EH (cell line): ENCODE results near the gene DSCAML1.

Experiments
- DNase-seq: peaks from one replicate; pipeline ENCODE4 v3.0.0-alpha.2; 2015; ENCODE audit warnings: low read depth

The DSCAML1 gene

GRCh38 chr11:117724104-117724503 lies 72.9 kb downstream of the DSCAML1 start:
- no peak for DNase-seq

GRCh38 chr11:117723277-117724024 lies 73.6 kb downstream of the DSCAML1 start:
- no peak for DNase-seq

DNA sequence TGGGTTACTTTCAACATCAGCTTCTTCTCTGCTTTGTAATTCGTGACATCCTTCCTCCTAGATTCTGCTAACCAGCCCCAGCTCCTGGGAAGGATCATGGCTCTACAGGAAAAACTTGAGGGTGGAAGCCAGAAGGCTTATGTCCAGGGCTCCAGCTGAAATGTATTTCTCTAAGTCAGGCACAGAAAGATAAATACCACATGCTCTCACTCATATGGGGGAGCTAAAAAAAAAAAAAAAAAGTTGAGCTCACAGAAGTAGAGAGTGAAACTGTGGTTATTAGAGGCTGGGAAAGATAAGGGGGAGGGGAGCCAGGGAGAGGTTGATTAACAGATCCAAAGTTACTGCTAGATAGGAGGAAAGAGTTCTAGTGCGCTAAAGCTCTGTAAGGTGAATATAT lies 74.9 kb downstream of the DSCAML1 start:
- DNase-seq: no peak

DNA sequence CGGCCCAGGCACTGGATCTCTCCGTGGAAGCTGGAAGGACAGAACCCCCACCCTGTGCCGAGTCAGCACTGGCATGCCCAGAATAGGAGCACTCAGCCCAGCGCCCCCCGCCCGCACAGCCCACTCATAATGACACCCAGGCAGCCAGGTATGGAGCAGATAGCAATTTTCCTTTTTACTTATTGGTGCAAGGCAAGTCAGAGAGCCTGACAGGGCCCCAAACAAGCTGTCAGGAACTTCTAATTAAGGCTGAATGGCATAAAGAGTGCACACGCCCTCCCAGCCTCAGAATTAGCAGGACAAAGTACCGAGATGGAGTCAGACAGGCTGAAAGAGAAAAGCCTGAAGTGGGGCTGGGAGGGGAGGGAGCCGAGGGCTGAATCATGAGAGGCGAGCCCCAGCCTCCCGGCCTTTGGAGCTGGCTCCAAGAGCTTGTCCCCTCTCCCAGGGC lies 76.9 kb downstream of the DSCAML1 start:
- DNase-seq: no peak

- no peak for DNase-seq
Observed at GRCh38 chr11:117719480-117719879, 77.5 kb downstream of the DSCAML1 start.

GRCh38 chr11:117717485-117718314 lies 79.3 kb downstream of the DSCAML1 start:
- DNase-seq: no peak

- DNase-seq: no peak
Observed at GRCh38 chr11:117716521-117717440, 80.2 kb downstream of the DSCAML1 start.

GRCh38 chr11:117715801-117716200 lies 81.2 kb downstream of the DSCAML1 start:
- DNase-seq: no peak

DNA sequence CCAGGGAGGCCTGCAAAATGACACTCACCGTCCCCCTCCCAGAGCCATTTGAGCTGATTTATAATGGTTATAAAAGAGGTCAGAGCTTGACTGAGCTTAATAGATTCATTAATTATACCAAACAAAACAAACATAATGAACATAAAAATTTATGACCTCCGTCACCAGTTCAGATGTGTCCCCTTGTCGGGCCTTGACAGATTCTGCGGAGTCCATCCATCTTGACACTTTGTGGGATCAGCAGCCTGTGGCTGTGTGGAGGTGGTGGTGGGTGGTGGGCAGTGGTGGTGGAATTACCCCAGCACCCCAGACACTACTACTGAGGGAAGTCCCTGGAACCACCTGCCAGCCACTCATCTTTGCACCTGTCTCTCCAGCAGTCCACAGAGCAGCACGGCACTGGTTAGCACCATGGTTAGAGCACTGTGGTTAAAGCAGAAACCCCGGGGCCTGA lies 83.5 kb downstream of the DSCAML1 start:
- no peak for DNase-seq

DNA sequence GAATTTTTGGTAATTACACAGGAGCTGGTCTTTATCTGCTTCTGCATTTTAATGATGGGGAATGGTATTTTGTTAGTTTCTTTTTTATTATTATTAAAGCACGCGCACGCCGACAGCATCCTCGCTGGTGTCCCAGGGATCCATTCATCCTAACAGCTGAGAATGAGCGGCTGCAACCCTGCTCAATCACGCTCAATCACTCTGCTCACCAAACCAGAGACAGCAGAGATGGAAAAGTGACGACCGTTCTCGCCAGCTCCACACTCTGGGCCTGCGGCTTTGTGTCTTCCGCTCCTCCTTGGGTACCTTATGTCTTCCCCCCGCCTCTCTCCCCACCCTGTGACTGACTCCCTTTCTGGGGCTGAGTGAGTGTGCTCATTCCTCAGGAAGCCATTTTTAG lies 84.5 kb downstream of the DSCAML1 start:
- no peak for DNase-seq

DNA sequence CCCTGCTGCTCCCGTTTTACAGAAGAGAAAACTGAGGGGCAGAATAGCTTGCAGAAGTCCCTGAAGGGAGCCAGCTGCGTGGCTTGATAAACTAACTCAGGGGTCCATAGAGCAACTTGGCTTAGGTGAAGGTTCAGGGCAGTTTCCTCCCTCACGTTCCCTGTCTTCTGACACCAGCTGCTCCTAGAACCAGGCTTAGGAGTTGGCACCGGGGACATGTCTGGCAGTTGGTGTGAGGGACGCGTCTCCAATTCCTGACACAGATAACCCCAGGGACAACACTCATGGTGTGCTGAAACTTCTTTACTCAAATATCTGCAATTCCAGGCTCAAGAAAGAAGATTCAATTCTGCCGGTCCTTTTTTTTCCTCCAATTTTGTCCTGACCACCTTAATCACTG lies 85.7 kb downstream of the DSCAML1 start:
- DNase-seq: no peak

DNA sequence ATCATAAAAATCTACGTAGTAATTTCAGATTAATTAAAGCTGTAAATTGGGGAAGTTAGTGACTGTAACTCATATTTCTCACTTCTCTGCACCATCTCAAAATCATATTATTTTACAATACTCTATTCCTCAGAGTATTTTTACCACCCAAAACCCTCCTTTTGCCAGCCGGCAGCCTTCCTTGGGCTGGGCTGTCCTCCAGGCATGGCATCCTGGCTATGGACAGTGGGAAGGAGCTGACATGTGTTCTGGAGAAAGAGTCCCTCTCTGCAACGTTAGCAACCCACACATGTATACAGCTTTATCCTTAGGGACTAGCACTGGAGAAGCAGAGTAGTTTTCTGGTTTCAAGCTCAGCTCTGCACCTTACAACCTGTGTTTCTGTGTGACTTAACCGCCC lies 86.8 kb downstream of the DSCAML1 start:
- DNase-seq: no peak

GRCh38 chr11:117706322-117706814 lies 90.6 kb downstream of the DSCAML1 start:
- DNase-seq: no peak

- DNase-seq: no peak
Observed at GRCh38 chr11:117705866-117706265, 91.2 kb downstream of the DSCAML1 start.

DNA sequence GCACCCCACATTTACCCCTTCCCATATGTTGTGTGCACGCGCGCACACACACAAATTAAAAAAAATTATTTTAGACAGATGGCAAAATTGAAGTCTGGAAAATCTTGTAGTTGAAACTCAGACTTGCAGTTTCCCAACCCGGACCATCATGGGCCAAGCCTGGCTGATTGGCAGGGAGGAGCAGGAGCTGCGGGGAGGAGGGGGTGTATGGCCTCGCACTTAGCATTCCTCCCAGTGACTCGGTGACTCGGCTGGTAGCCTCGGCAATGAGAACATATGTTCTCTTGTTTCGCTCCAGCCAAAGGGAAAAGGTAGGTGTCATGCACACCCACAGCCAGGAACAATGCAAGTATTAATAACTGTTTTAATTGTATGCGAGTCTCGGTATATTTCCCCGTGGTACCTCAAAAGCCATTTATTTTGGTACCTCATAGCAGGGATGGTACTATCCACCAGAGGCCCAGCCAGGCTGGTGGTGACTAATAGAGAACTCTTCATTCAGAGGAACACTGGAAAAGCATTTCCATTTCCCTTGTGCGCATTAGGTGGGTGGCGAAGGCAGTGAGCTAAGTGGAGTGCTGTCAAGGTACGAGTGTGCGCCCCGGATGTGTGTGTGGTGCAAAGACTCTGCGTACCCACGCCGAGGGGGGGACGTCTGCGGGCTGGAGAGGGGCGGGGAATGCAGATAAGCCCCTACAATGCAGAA lies 92.5 kb downstream of the DSCAML1 start:
- DNase-seq: no peak

DNA sequence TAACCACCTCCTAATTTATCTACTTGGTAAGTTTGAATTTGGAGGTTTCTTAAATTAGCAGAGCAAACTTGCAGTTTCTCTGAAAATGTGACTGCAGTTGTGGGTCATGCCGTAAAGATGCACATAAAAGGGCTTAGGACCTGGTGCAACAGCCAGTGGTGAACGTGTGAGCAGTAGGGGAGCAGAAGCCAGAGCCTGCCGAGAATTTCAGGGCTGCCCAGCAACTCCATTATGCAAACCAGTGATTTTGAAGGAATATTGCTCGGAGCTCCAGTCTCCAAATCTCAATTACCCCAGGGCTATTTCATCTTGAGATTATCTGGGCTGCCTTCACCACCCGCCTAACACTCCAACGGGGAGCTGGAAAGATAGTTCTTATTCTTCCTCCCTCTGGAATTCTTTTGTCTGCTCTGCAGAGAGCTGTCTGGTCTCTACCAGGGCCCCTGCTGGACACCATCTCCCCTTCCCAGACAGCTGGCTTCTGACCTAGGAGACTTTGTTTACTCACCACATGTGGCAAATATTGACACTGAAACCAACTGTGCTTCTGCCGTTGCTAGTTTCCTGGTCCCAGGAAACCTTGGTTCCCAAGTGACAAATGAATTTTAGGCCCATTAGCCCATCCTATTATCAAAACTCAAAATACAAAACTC lies 93.9 kb downstream of the DSCAML1 start:
- no peak for DNase-seq

DNA sequence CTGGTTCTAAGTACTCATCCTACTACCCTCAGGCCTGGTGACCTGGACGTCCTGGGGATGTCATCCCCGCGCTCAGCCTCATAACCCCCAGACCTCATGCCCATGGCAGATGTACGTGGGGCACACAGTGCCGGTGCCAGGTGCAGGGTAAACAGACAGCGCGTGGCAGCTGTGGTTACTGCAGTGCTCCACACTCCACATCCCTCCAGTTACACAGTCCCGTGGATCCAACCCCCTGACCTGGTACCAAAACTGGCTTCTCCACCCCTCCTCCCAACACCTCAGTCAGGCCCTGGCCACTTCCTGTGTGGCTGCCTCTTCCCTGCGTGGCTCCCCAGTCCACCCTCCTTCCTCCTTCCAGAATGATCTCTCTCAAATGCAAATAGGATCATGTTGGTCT lies 95.2 kb downstream of the DSCAML1 start:
- no peak for DNase-seq

- no peak for DNase-seq
Observed at GRCh38 chr11:117700551-117700950, 96.5 kb downstream of the DSCAML1 start.

GRCh38 chr11:117697319-117697718 lies 99.7 kb downstream of the DSCAML1 start:
- no peak for DNase-seq

- no peak for DNase-seq
Observed at GRCh38 chr11:117696540-117696939, 100.5 kb downstream of the DSCAML1 start.

- no peak for DNase-seq
Observed at GRCh38 chr11:117693344-117693743, 103.7 kb downstream of the DSCAML1 start.
